ENCODE results near the gene LMTK3. TPM values are rescaled to one million over a fixed set of nuclear protein-coding genes. Genes with fewer than 3 reads are reported as not detected.

Gene LMTK3
- polyA plus RNA-seq, 1 donor from 2014 or later = 8.1 TPM

- no peak for TF ChIP-seq EP300 (conservative IDR thresholded peaks at IDR 0.05; ENCODE audit: poor library complexity, severe bottlenecking)
- no peak for TF ChIP-seq EZH2 (IDR thresholded peaks at IDR 0.05; ENCODE audit: borderline replicate concordance, insufficient read depth, low read length, poor library complexity, severe bottlenecking)
- TF ChIP-seq MXI1 (conservative IDR thresholded peaks at IDR 0.05; ENCODE audit: poor library complexity, severe bottlenecking) = no peak
- no peak for TF ChIP-seq REST (IDR thresholded peaks at IDR 0.05; ENCODE audit: borderline replicate concordance)
- no peak for TF ChIP-seq CTCF (IDR thresholded peaks at IDR 0.05; ENCODE audit: poor library complexity, severe bottlenecking)
- TF ChIP-seq RAD21 (conservative IDR thresholded peaks at IDR 0.05) = no peak
- no peak for TF ChIP-seq SMC3 (conservative IDR thresholded peaks at IDR 0.05; ENCODE audit: poor library complexity)
- TF ChIP-seq POLR2AphosphoS5 (IDR thresholded peaks at IDR 0.05) = no peak
- no peak for TF ChIP-seq TAF1 (IDR thresholded peaks at IDR 0.05; ENCODE audit: low read depth)
- H2AFZ ChIP-seq (ENCODE audit: low read depth, low read length) = no peak overlapping the region
- H3K79me2 ChIP-seq (replicated peaks; ENCODE audit: insufficient read depth, low read length) = no peaks in the 10 kb centered on the region
- no peaks in the 10 kb centered on the region for H3K27me3 ChIP-seq (ENCODE audit: insufficient read depth, low read depth, low read length)
- H3K9ac ChIP-seq (ENCODE audit: low read length) = no peak overlapping the region
- no peaks in the 10 kb centered on the region for H3K36me3 ChIP-seq (ENCODE audit: insufficient read depth, low read length)
- H3K9me3 ChIP-seq (ENCODE audit: low read length) = no peaks in the 10 kb centered on the region
- H3K9me2 ChIP-seq (ENCODE audit: insufficient read depth, low read length) = no peaks in the 10 kb centered on the region
- H4K20me1 ChIP-seq (ENCODE audit: insufficient read depth) = no peaks in the 10 kb centered on the region
- H3F3A ChIP-seq (ENCODE audit: insufficient read depth, low read length, poor library complexity, severe bottlenecking) = no peaks in the 10 kb centered on the region
- no peak overlapping the region for H3K27ac ChIP-seq (ENCODE audit: low read length)
- H3K4me2 ChIP-seq (ENCODE audit: low read length) = no peak overlapping the region
- no peak overlapping the region for H3K4me3 ChIP-seq (ENCODE audit: low read length)
Observed at GRCh38 chr19:48492925-48493717, 18.5 kb downstream of the LMTK3 start.

GRCh38 chr19:48491793-48492123 lies 19.9 kb downstream of the LMTK3 start:
- TF ChIP-seq SMC3 (conservative IDR thresholded peaks at IDR 0.05; ENCODE audit: poor library complexity) (no peak), RAD21 (conservative IDR thresholded peaks at IDR 0.05) (no peak), CTCF (IDR thresholded peaks at IDR 0.05; ENCODE audit: poor library complexity, severe bottlenecking) (no peak), MXI1 (conservative IDR thresholded peaks at IDR 0.05; ENCODE audit: poor library complexity, severe bottlenecking) (no peak), POLR2AphosphoS5 (IDR thresholded peaks at IDR 0.05) (no peak), TAF1 (IDR thresholded peaks at IDR 0.05; ENCODE audit: low read depth) (no peak), EZH2 (IDR thresholded peaks at IDR 0.05; ENCODE audit: borderline replicate concordance, insufficient read depth, low read length, poor library complexity, severe bottlenecking) (no peak), REST (IDR thresholded peaks at IDR 0.05; ENCODE audit: borderline replicate concordance) (no peak), EP300 (conservative IDR thresholded peaks at IDR 0.05; ENCODE audit: poor library complexity, severe bottlenecking) (no peak)
- no peak overlapping the region for H3K27ac ChIP-seq (ENCODE audit: low read length)
- H3K9me3 ChIP-seq (ENCODE audit: low read length) = no peaks in the 10 kb centered on the region
- H4K20me1 ChIP-seq (ENCODE audit: insufficient read depth) = no peaks in the 10 kb centered on the region
- no peaks in the 10 kb centered on the region for H3K27me3 ChIP-seq (ENCODE audit: insufficient read depth, low read depth, low read length)
- H3F3A ChIP-seq (ENCODE audit: insufficient read depth, low read length, poor library complexity, severe bottlenecking) = no peaks in the 10 kb centered on the region
- no peak overlapping the region for H3K4me3 ChIP-seq (ENCODE audit: low read length)
- no peaks in the 10 kb centered on the region for H3K36me3 ChIP-seq (ENCODE audit: insufficient read depth, low read length)
- H3K4me2 ChIP-seq (ENCODE audit: low read length) = no peak overlapping the region
- H2AFZ ChIP-seq (ENCODE audit: low read depth, low read length) = no peak overlapping the region
- no peaks in the 10 kb centered on the region for H3K79me2 ChIP-seq (replicated peaks; ENCODE audit: insufficient read depth, low read length)
- H3K9me2 ChIP-seq (ENCODE audit: insufficient read depth, low read length) = no peaks in the 10 kb centered on the region
- no peak overlapping the region for H3K9ac ChIP-seq (ENCODE audit: low read length)
